Lung (tissue), 16 donors: ENCODE data around the gene MTHFD1. TPM values are rescaled to one million over a fixed set of nuclear protein-coding genes. Genes with fewer than 3 reads are reported as not detected.

Experiments used
- ATAC-seq: fragments of 200-7000 bp; cut with Tn5 transposase; one replicate; pipeline ENCODE4 v1.9.1; 2020; ENCODE audit warnings: moderate number of reproducible peaks; ENCODE audit not compliant: insufficient read depth, low FRiP score
- DNase-seq, 3 donors: peaks; one replicate each; pipeline ENCODE4 v3.0.0-alpha.2; 2013 to 2017
- H3K27ac ChIP-seq, 2 donors: one replicate each; pipeline ENCODE4 v1.5.1; 2013; ENCODE audit warnings: mild to moderate bottlenecking in 2 of 2, moderate library complexity in 2 of 2, control low read depth in 1 of 2, inconsistent platforms in 1 of 2, low read depth in 1 of 2, low read length in 1 of 2
- H3K27me3 ChIP-seq, 3 donors: one replicate each; pipeline ENCODE4 v1.5.1; 2013; ENCODE audit warnings: low read length in 2 of 3; ENCODE audit not compliant: control insufficient read depth in 3 of 3, insufficient read depth in 3 of 3
- H3K36me3 ChIP-seq, 4 donors: one replicate each; pipeline ENCODE4 v1.5.1; 2013; ENCODE audit warnings: low read length in 4 of 4, mild to moderate bottlenecking in 1 of 4, moderate library complexity in 1 of 4; ENCODE audit not compliant: control insufficient read depth in 4 of 4, insufficient read depth in 4 of 4
- H3K4me1 ChIP-seq, 5 donors: one replicate each; pipeline ENCODE4 v1.5.1; 2013; ENCODE audit warnings: low read length in 5 of 5, mild to moderate bottlenecking in 2 of 5, moderate library complexity in 1 of 5; ENCODE audit not compliant: control insufficient read depth in 5 of 5, insufficient read depth in 5 of 5
- H3K4me3 ChIP-seq: one replicate; pipeline ENCODE4 v1.5.1; 2013; ENCODE audit warnings: mild to moderate bottlenecking, control low read depth, moderate library complexity
- H3K9ac ChIP-seq, 2 donors: one replicate each; pipeline ENCODE4 v1.5.1; 2013; ENCODE audit warnings: low read length in 2 of 2, control low read depth in 1 of 2; ENCODE audit not compliant: insufficient read depth in 1 of 2
- H3K9me3 ChIP-seq, 4 donors: one replicate each; pipeline ENCODE4 v1.5.1; 2013; ENCODE audit warnings: low read length in 3 of 4, mild to moderate bottlenecking in 1 of 4, moderate library complexity in 1 of 4; ENCODE audit not compliant: control insufficient read depth in 4 of 4, insufficient read depth in 3 of 4
- CTCF ChIP-seq: IDR thresholded peaks from 2 replicates; pipeline ENCODE4 v1.5.1; 2012; ENCODE audit warnings: mild to moderate bottlenecking; ENCODE audit errors: control extremely low read depth, extremely low read depth
- WGBS, 2 donors: extraction: QIAGEN DNeasy Blood & Tissue Kit; methylation state at CpG; one replicate each; pipeline ENCODE4 v1.1.7; 2013; 5-methylcytosine and 5-hydroxymethylcytosine counted together
- long read RNA-seq, 5 donors: transcript quantifications; one replicate each; lab custom pipeline, GENCODE V29; 2026
- polyA plus RNA-seq, 2 donors: library from polyadenylated mRNA; stranded (reverse); fragments of 200-250 nt; gene quantifications; one replicate each; pipeline ENCODE4 v1.2.1, GENCODE V29; 2013
- total RNA-seq, 2 donors: library from RNA; depleted of rRNA in 1 of 2; stranded (reverse); fragments of >200 nt in 1 of 2; gene quantifications; one replicate each; pipeline ENCODE4 v1.2.1, GENCODE V29; 2014 to 2021
- donor health status: control.
- donor health status: control.
- donor health status: Bipolar disorder and iron deficiency.
- donor health status: healthy.
- donor health status: DM: yes; HTN: yes; CAD: no.

MTHFD1 gene
- total RNA-seq (10 to 100 TPM; 30.5 to 58.7 TPM), polyA plus RNA-seq (10 to 100 TPM; 20.9 to 27.7 TPM)
- long read RNA-seq, donor 1, partial matches to known transcripts = 5 of 12 reads
- long read RNA-seq, donor 1, other reads (novel, unspliced or antisense) = 0 of 12 reads
- long read RNA-seq, donor 2, partial matches to known transcripts = 0 of 3 reads
- long read RNA-seq, donor 2, other reads (novel, unspliced or antisense) = 0 of 3 reads
- long read RNA-seq, donor 3, partial matches to known transcripts = 0 of 4 reads
- long read RNA-seq, donor 3, other reads (novel, unspliced or antisense) = 0 of 4 reads
- long read RNA-seq, donor 4, partial matches to known transcripts = 0 of 2 reads
- long read RNA-seq, donor 4, other reads (novel, unspliced or antisense) = 0 of 2 reads
- long read RNA-seq, donor 5, transcript MTHFD1-201 (28 exons, 3,136 nt) = major isoform, 6 of 14 reads
- long read RNA-seq, donor 5, partial matches to known transcripts = 5 of 14 reads
- long read RNA-seq, donor 5, other reads (novel, unspliced or antisense) = 0 of 14 reads

- peak within 1 kb of the TSS; percentile 65 for H3K4me3 ChIP-seq
- no peaks in the 10 kb centered on the region for H3K27me3 ChIP-seq
- H3K9ac ChIP-seq = peak within 1 kb of the TSS; percentile 76 to 80
- TF ChIP-seq CTCF = no peak
- H3K27ac ChIP-seq = peak within 1 kb of the TSS; percentile 89 to 95
- 0% methylated on average over 51 to 58 of the region's 58 CpGs for WGBS, 2 donors
- peaks cover 0 to 20% (median 4%) of the 10 kb centered on the region in 5 donors for H3K4me1 ChIP-seq
- DNase-seq (peak; percentile 99 to 100 (median 100)), ATAC-seq (peak; percentile 97)
- H3K9me3 ChIP-seq = no peaks in the 10 kb centered on the region
- peaks cover 0 to 3% (median 0%) of the 10 kb centered on the region in 4 donors for H3K36me3 ChIP-seq
Measured at GRCh38 chr14:64387782-64388532, at the start of gene MTHFD1. TSS of gene MTHFD1 (plus strand) at chr14:64388353. CDS start at chr14:64388428, 75 bp downstream.

- ATAC-seq = peak; percentile 92
- no peak for TF ChIP-seq CTCF
- WGBS, 2 donors = 1 to 2% methylated on average over 28 to 49 of the region's 49 CpGs
Measured at GRCh38 chr14:64338616-64339316, 49.4 kb upstream of the MTHFD1 start.

GRCh38 chr14:64340560-64341196 is 47.5 kb upstream of the MTHFD1 start:
- Histone ChIP-seq H3K9ac (no peak overlapping the region), H3K27ac (no peak overlapping the region), H3K4me1 (peaks cover 0 to 15% (median 0%) of the 10 kb centered on the region in 5 donors), H3K27me3 (no peaks in the 10 kb centered on the region), H3K9me3 (no peaks in the 10 kb centered on the region), H3K36me3 (no peaks in the 10 kb centered on the region), H3K4me3 (no peak overlapping the region)
- TF ChIP-seq CTCF = no peak
- 91 to 97% methylated on average over 8 of the region's 8 CpGs for WGBS, 2 donors
- ATAC-seq (no peak), DNase-seq (no peak)

More at GRCh38 chr14:64338616-64339316, 49.4 kb upstream of the MTHFD1 start:
- peak; percentile 98 to 99 (median 99) for DNase-seq
- peak overlapping the region; percentile 24 to 94 for H3K27ac ChIP-seq
- H3K9ac ChIP-seq = peak overlapping the region in 1 of 2 donors; percentile 87
- no peaks in the 10 kb centered on the region for H3K9me3 ChIP-seq
- H3K4me1 ChIP-seq = peaks cover 0 to 15% (median 0%) of the 10 kb centered on the region in 5 donors
- no peaks in the 10 kb centered on the region for H3K36me3 ChIP-seq
- H3K27me3 ChIP-seq = no peaks in the 10 kb centered on the region
- H3K4me3 ChIP-seq = peak overlapping the region; percentile 56
